OCI-LY7 (cell line): ENCODE measurements around the gene PROM2. TPM values are rescaled to one million over a fixed set of nuclear protein-coding genes. Genes with fewer than 3 reads are reported as not detected.

Experiments used
- Bru-seq: library from RNA; stranded (reverse); fragments of 400-500 nt; gene quantifications from one replicate; lab custom pipeline; 2021; lab: Mats Ljungman, UMichigan
- BruChase-seq, 2 experiments: library from RNA; stranded (reverse); fragments of 400-500 nt; gene quantifications; one replicate each; lab custom pipeline; 2021; lab: Mats Ljungman, UMichigan
- BruUV-seq: library from RNA; stranded (reverse); fragments of 400-500 nt; replicated peaks from 2 replicates; lab custom pipeline; 2021; lab: Mats Ljungman, UMichigan
- CTCF ChIA-PET: fragments of 300-600 bp; sonication (Branson Sonifier 250); formaldehyde crosslinking; loops from one replicate; lab custom pipeline; 2022; ENCODE audit warnings: antibody characterized with exemption; ENCODE audit not compliant: unreplicated experiment; lab: Charles Lee
- POLR2A ChIA-PET: fragments of 300-600 bp; sonication (Branson Sonifier 250); formaldehyde crosslinking; loops from one replicate; lab custom pipeline; 2022; ENCODE audit warnings: antibody characterized with exemption; lab: Charles Lee
- DNase-seq: peaks from one replicate; pipeline ENCODE4 v3.0.0-alpha.2; 2015; ENCODE audit warnings: low spot score
- H2AFZ ChIP-seq: fragments of 200-600 bp; sonication (generic), shearing (Covaris generic); 2 replicates; pipeline ENCODE4 v1.6.1; 2014; ENCODE audit warnings: mild to moderate bottlenecking, antibody characterized with exemption, low read length, moderate library complexity
- H3K27ac ChIP-seq: fragments of 200-600 bp; sonication (generic); 2 replicates; pipeline ENCODE4 v1.5.1; 2014; ENCODE audit warnings: mixed run types, low read depth, mild to moderate bottlenecking, moderate library complexity, low read length, inconsistent platforms; ENCODE audit not compliant: poor library complexity, severe bottlenecking
- H3K36me3 ChIP-seq: fragments of 200-600 bp; sonication (generic); 2 replicates; pipeline ENCODE4 v1.6.1; 2014; ENCODE audit warnings: mild to moderate bottlenecking, antibody characterized with exemption, low read length, moderate library complexity, mixed read lengths; ENCODE audit not compliant: insufficient read depth
- H3K4me1 ChIP-seq: fragments of 200-600 bp; sonication (generic); 2 replicates; pipeline ENCODE4 v1.5.1; 2014; ENCODE audit warnings: mild to moderate bottlenecking, low read length; ENCODE audit not compliant: insufficient read depth, poor library complexity, severe bottlenecking
- H3K4me2 ChIP-seq: fragments of 200-600 bp; sonication (generic); 2 replicates; pipeline ENCODE4 v1.6.1; 2014; ENCODE audit warnings: mild to moderate bottlenecking, low read length
- H3K4me3 ChIP-seq: fragments of 200-600 bp; sonication (generic); 2 replicates; pipeline ENCODE4 v1.5.1; 2014; ENCODE audit warnings: mild to moderate bottlenecking, low read depth, low read length; ENCODE audit not compliant: poor library complexity, severe bottlenecking
- H3K79me2 ChIP-seq: fragments of 200-600 bp; sonication (generic); 2 replicates; pipeline ENCODE4 v1.6.1; 2016; ENCODE audit warnings: low read depth, mild to moderate bottlenecking, low read length, moderate library complexity, mixed read lengths; ENCODE audit not compliant: insufficient read depth
- H3K9me2 ChIP-seq: fragments of 200-600 bp; sonication (generic); 2 replicates; pipeline ENCODE4 v1.6.1; 2016; ENCODE audit warnings: mild to moderate bottlenecking, low read length, mixed read lengths; ENCODE audit not compliant: insufficient read depth
- H3K9me3 ChIP-seq: fragments of 200-600 bp; sonication (generic); 2 replicates; pipeline ENCODE4 v1.6.1; 2014; ENCODE audit warnings: mild to moderate bottlenecking, mixed run types, low read length, mixed read lengths
- H4K20me1 ChIP-seq: fragments of 200-600 bp; sonication (generic); 2 replicates; pipeline ENCODE4 v1.6.1; 2014; ENCODE audit warnings: mild to moderate bottlenecking, antibody characterized with exemption, low read length, moderate library complexity, mixed read lengths; ENCODE audit not compliant: insufficient read depth
- EZH2phosphoT487 ChIP-seq: fragments of 200-600 bp; sonication (generic); IDR thresholded peaks from 2 replicates; pipeline ENCODE4 v1.6.1; 2018; ENCODE audit warnings: low read depth, borderline replicate concordance, mild to moderate bottlenecking, mixed run types, antibody characterized with exemption, low read length, moderate library complexity, mixed read lengths
- intact Hi-C: fragments of 100-400 bp; cut with micrococcal nuclease; formaldehyde crosslinking; loops from one replicate; pipeline ENCODE4 v1.10.0; 2022; ENCODE audit not compliant: unreplicated experiment
- long read RNA-seq: library from polyadenylated mRNA; stranded (forward); transcript quantifications from one replicate; pipeline ENCODE4 v2.0.0, GENCODE V29; 2022
- total RNA-seq, 2 experiments: library from RNA; depleted of rRNA in 1 of 2; stranded (reverse); fragments of >200 nt in 1 of 2; shearing (Covaris generic) in 1 of 2; gene quantifications; 2 replicates each; pipeline ENCODE4 v1.2.3, GENCODE V29; 2014 to 2022
- TF ChIP-seq, protein P1 (sequence below): fragments of 200-600 bp; sonication (generic); conservative IDR thresholded peaks from 2 replicates; pipeline ENCODE4 v1.5.1; 2014; ENCODE audit warnings: mild to moderate bottlenecking, antibody characterized with exemption, low read length, moderate library complexity, mixed read lengths

The PROM2 gene, protein sequence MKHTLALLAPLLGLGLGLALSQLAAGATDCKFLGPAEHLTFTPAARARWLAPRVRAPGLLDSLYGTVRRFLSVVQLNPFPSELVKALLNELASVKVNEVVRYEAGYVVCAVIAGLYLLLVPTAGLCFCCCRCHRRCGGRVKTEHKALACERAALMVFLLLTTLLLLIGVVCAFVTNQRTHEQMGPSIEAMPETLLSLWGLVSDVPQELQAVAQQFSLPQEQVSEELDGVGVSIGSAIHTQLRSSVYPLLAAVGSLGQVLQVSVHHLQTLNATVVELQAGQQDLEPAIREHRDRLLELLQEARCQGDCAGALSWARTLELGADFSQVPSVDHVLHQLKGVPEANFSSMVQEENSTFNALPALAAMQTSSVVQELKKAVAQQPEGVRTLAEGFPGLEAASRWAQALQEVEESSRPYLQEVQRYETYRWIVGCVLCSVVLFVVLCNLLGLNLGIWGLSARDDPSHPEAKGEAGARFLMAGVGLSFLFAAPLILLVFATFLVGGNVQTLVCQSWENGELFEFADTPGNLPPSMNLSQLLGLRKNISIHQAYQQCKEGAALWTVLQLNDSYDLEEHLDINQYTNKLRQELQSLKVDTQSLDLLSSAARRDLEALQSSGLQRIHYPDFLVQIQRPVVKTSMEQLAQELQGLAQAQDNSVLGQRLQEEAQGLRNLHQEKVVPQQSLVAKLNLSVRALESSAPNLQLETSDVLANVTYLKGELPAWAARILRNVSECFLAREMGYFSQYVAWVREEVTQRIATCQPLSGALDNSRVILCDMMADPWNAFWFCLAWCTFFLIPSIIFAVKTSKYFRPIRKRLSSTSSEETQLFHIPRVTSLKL
- total RNA-seq (2014; rRNA removed; shearing (Covaris generic)), result 0.36 and 0.47 TPM in 2 replicates
- 1.2 TPM in 1 of 2 replicates, not detected in the other for total RNA-seq (2022)
- percentile 14 among the genes with signal in this experiment for Bru-seq, nascent RNA
- BruChase-seq, experiment 1, labeled RNA remaining after a 6-hour chase, result percentile 13 among the genes with signal in this experiment
- percentile 21 among the genes with signal in this experiment for BruChase-seq, experiment 2, labeled RNA remaining after a 2-hour chase
- long read RNA-seq, result 0 reads

DNA sequence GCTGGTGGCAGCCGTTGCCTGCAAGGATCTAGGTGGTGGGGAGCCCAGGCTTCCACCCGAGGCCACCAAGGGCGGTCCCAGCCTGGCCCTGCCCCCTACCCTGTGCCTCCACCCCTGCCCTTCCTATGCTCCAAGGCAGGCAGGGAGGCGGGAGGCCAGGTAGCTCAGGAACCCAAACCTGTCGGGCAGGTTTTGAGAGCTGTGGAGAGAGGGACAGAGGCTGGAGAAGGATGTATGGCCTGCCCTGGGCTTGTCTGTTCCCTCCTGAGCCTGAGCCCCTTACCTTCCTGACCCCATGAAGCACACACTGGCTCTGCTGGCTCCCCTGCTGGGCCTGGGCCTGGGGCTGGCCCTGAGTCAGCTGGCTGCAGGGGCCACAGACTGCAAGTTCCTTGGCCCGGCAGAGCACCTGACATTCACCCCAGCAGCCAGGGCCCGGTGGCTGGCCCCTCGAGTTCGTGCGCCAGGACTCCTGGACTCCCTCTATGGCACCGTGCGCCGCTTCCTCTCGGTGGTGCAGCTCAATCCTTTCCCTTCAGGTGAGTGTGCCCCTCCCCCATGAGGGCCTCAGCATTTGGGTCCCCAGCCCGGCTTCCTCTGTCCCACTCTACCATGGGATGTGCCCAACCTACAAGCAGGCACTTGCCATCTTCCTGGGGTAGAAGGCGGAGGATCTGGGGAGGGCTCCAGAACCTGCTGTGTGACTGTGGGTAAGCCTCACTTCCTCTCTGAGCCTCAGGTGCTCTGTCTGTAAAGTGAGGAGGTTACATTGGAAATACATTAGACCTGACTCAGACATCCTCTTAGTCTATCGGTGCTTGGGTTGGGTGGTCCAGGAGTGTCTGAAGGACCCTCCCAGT is at the start of gene PROM2:
Gene PROM2, plus strand, starts transcription at position 159 of the 860 bp plus-strand sequence. Its CDS starts 137 bp downstream, at position 296.
- no peaks in the 10 kb centered on the region for H3K36me3 ChIP-seq
- no TSS peak for BruUV-seq
- CTCF ChIA-PET, result no interaction called here
- no peaks in the 10 kb centered on the region for H4K20me1 ChIP-seq
- TF ChIP-seq, protein P1, sequence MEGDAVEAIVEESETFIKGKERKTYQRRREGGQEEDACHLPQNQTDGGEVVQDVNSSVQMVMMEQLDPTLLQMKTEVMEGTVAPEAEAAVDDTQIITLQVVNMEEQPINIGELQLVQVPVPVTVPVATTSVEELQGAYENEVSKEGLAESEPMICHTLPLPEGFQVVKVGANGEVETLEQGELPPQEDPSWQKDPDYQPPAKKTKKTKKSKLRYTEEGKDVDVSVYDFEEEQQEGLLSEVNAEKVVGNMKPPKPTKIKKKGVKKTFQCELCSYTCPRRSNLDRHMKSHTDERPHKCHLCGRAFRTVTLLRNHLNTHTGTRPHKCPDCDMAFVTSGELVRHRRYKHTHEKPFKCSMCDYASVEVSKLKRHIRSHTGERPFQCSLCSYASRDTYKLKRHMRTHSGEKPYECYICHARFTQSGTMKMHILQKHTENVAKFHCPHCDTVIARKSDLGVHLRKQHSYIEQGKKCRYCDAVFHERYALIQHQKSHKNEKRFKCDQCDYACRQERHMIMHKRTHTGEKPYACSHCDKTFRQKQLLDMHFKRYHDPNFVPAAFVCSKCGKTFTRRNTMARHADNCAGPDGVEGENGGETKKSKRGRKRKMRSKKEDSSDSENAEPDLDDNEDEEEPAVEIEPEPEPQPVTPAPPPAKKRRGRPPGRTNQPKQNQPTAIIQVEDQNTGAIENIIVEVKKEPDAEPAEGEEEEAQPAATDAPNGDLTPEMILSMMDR, result no peak
- no peak for TF ChIP-seq EZH2phosphoT487
- no peak within 1 kb of the TSS for H2AFZ ChIP-seq
- intact Hi-C loops, result no loop called here
- POLR2A ChIA-PET, result no interaction called here
- H3K4me3 ChIP-seq, result no peak within 1 kb of the TSS
- H3K9me2 ChIP-seq, result no peaks in the 10 kb centered on the region
- DNase-seq, result no peak
- H3K27ac ChIP-seq, result no peak within 1 kb of the TSS
- H3K9me3 ChIP-seq, result no peaks in the 10 kb centered on the region
- H3K4me2 ChIP-seq, result no peak within 1 kb of the TSS
- no peaks in the 10 kb centered on the region for H3K4me1 ChIP-seq
- H3K79me2 ChIP-seq, result no peaks in the 10 kb centered on the region

DNA sequence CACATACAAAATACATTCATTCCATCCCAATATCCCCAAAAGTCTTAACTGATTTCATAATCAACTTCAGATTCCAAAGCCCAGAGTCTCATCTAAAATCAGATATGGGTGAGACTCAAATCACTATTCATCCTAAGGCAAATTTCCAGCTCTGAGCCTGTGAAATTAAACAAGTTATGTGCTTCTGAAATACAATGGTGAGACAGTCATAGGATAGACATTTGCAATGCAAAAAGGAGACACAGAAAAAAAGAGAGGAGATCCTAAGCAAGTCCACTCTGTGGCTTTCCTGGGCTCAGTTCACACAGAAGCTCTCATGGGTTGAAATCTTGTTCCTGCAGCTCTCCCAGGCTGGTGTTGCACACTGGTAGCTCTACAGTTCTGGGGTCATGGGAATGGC is 48.6 kb upstream of the PROM2 start:
- intact Hi-C loops, result no loop called here
- ChIA-PET CTCF (no interaction called here), POLR2A (no interaction called here)
- Histone ChIP-seq H3K4me1 (no peaks in the 10 kb centered on the region), H4K20me1 (no peaks in the 10 kb centered on the region), H3K79me2 (no peaks in the 10 kb centered on the region), H3K9me2 (no peaks in the 10 kb centered on the region), H3K36me3 (no peaks in the 10 kb centered on the region), H3K27ac (no peak overlapping the region), H2AFZ (no peak overlapping the region), H3K9me3 (0 out of 2 replicates have a peak, but pooled peaks cover 9% of the 10 kb centered on the region), H3K4me3 (no peak overlapping the region), H3K4me2 (no peak overlapping the region)
- no TSS peak for BruUV-seq
- no peak for TF ChIP-seq EZH2phosphoT487
- TF ChIP-seq, protein P1, result no peak
- DNase-seq, result no peak
